RWPE1 (cell line): ENCODE results near the gene SH3PXD2A.
"Not testable (repeated sequence)": the region's sequence is repeated elsewhere in the genome, so short reads cannot be mapped to it uniquely, and the experiment has no call there.

Source experiments
- CTCF ChIA-PET: fragments of 350-600 bp; sonication (Branson Sonifier 250); formaldehyde crosslinking; extraction: SDS; loops from one replicate; lab custom pipeline; 2021; lab: Yijun Ruan, JAX
- POLR2A ChIA-PET: fragments of 400-600 bp; formaldehyde crosslinking; extraction: SDS; loops from one replicate; lab custom pipeline; 2020; ENCODE audit warnings: antibody characterized with exemption; ENCODE audit not compliant: low non-redundant PET; lab: Yijun Ruan, JAX
- DNase-seq: peaks from one replicate; pipeline ENCODE4 v3.0.0; 2012; ENCODE audit warnings: low spot score
- H3K27ac ChIP-seq: fragments of 450-650 bp; 2 replicates; pipeline ENCODE4 v1.5.1; 2017
- TF ChIP-seq, protein P1 (sequence below): fragments of 450-650 bp; conservative IDR thresholded peaks from 2 replicates; pipeline ENCODE4 v1.5.1; 2017; ENCODE audit warnings: low read depth, mild to moderate bottlenecking

Gene SH3PXD2A

DNA sequence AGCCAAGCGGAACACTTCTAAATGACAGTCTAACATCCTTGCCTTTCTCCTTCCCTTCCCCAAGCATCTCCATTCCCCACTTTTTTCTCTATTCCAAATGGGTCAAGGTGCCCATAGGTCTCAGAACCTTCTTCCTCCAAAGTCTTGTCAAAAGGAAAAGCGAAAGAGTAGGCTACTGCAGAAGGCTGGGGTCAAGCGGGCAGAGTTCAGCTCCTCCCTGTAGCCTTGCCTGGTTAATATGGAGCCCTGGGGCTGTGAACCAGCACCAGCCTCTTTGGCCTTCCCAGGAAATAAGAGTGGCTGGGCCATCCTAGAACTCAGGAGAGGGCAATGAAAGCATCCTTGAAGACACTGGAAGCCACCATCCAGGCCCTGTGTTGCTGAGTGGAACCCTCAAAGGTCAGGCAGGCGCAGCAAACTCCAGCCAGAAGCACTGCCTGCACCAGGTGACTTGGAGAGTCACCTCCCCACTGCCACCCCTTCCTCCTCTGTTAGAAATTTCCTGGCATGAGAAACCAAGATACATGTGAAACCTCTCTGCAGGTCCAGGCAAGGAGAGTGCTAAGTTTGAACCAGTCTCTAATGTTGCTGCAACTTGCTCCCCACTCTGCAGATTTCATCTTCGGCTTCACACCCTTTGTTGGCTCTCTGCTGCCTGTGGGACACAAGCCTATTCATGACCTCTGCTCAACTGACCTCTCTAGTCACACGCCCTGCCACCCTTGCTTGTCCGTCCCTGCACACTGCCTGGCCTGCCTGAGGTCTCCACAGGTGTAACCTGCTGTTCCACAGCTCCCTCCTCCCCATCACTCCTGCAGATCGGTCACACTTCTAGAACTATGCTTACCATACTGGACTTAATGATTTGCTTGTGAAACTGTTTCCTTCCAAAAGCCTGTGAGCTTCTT lies 74.9 kb downstream of the SH3PXD2A start:
- ChIA-PET POLR2A (no interaction called here), CTCF (interaction anchor here (0.5 to 1.4 kb wide), 13 partner anchors 8 to 266 kb away, joined by 3 to 7 read pairs (median 3); partner anchors contain the start of gene SH3PXD2A)
- TF ChIP-seq, protein P1, sequence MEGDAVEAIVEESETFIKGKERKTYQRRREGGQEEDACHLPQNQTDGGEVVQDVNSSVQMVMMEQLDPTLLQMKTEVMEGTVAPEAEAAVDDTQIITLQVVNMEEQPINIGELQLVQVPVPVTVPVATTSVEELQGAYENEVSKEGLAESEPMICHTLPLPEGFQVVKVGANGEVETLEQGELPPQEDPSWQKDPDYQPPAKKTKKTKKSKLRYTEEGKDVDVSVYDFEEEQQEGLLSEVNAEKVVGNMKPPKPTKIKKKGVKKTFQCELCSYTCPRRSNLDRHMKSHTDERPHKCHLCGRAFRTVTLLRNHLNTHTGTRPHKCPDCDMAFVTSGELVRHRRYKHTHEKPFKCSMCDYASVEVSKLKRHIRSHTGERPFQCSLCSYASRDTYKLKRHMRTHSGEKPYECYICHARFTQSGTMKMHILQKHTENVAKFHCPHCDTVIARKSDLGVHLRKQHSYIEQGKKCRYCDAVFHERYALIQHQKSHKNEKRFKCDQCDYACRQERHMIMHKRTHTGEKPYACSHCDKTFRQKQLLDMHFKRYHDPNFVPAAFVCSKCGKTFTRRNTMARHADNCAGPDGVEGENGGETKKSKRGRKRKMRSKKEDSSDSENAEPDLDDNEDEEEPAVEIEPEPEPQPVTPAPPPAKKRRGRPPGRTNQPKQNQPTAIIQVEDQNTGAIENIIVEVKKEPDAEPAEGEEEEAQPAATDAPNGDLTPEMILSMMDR = no peak
- peak overlapping the region; percentile 91 for H3K27ac ChIP-seq
- no peak for DNase-seq

DNA sequence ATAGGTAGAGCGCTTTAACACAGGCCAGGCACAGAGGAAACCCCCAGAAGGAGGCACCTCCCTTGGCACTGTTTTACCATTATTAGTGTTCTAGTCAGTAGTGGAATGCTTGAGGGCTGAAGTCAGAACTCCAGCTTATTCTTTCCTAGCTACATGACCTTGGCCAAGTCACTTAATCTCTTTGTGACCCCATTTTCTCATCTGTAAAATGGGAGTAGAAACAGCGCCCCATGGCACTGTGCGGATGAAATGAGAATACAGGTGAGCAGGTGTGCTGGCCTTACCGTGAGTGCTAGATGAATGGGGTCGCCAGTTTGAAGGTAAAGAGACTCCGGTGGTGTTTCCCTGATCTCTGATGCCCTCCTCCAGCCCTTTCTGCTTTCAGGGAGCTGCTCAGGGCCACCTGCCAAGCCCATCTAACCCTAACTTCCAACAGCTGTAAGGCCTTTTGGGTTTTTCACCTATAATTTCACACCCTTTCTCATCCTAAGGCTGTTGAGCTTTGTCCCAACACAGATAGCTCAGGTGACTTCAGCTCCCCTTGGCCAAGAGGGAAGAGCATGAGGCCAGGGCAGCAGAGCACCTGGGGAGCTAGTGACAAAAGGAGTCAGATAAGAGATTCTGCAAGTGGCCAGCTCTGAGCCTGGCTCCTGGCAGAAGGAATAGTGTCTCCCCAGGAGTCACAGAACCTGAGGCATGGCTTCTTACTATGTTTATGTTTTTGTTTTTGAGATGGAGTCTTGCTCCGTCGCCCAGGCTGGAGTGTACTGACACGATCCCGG lies 76.8 kb downstream of the SH3PXD2A start:
- POLR2A ChIA-PET = interaction anchor here (0.5 to 0.6 kb wide), 3 partner anchors 56 to 194 kb away, joined by 4 to 11 read pairs (median 6); no protein-coding TSS in a partner anchor

DNA sequence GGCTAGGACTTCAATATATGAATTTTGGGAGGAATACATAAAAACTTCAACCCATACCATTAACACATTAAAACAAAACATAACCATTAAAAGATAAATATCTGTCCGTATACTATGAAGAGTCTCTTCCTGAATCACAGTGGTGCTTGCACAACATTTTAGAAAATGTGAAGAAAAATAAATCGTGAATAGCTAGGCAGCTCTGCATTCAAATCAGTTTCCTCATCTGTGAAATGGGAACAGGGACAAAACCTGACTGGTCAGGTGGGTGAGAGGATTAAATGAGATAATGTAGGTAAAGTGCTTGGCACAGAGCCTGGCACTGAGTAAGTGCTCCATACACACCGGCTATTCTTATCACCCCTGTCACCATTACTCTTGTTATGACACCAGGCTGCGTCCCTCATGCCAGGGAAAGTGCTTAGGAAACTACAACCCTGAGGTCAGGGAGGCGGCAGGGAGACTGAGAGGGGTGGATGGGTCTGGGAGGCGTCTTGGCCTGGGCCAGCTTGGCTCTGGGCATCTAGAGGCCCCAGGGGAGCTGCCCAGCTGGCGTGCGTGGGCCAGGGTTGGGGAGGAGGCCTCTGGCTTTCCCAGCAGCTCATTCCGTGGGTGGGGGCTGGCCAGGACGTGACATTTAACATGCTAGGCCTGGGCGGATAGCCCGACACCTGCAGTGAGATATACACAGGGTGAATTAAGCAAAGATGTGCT lies 78.3 kb downstream of the SH3PXD2A start:
- DNase-seq = no peak
- TF ChIP-seq, protein P1 = no peak
- ChIA-PET POLR2A (no interaction called here), CTCF (no interaction called here)
- H3K27ac ChIP-seq = peak overlapping the region; percentile 91

More for the DNA sequence above, 76.8 kb downstream of the SH3PXD2A start:
- H3K27ac ChIP-seq = peak overlapping the region; percentile 91
- TF ChIP-seq, protein P1 = no peak
- DNase-seq = no peak
- CTCF ChIA-PET = interaction anchor here (0.6 kb wide), 1 partner anchor 223 kb away, joined by 3 read pairs; no protein-coding TSS in a partner anchor

DNA sequence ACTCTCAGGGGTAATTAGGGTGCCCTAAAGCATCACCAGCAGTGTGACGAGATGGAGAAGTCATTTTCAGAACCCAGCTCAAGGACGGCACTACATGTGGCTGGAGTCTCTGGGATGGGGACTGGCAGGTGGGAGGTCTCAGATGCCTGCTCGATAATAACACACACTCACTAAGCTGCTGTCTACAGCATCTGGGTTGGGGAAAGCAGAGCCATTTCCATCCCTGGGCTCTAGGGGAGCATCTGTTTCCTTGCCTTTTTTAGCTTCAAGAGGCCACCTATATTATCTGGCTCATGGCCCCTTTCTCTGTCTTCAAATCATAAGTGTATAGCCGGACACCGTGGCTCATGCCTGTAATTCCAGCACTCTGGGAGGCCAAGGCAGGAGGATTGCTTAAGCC lies 79.6 kb downstream of the SH3PXD2A start:
- CTCF ChIA-PET = interaction anchor here (1.0 kb wide), 1 partner anchor 10 kb away, joined by 3 read pairs; no protein-coding TSS in a partner anchor
- TF ChIP-seq, protein P1 = no peak
- DNase-seq = no peak
- H3K27ac ChIP-seq = peak overlapping the region; percentile 43
- POLR2A ChIA-PET = no interaction called here

DNA sequence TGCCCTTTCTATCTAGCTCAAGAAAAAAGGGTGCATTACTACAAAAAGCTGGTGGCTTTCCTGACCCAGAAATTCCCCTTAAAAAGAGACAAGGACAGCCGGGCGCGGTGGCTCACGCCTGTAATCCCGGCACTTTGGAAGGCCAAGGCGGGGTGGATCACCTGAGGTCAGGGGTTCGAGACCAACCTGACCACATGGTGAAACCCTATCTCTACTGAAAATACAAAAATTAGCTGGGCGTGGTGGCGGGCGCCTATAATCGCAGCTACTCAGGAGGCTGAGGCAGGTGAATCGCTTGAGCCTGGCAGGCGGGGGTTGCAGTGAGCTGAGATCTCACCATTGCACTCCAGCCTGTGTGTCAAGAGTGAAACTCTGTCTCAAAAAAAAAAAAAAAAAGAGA lies 82.5 kb downstream of the SH3PXD2A start:
- not testable (repeated sequence) for DNase-seq
- H3K27ac ChIP-seq = peak overlapping the region; percentile 98
- ChIA-PET CTCF (interaction anchor here (0.6 to 1.7 kb wide), 4 partner anchors 8 to 129 kb away, joined by 3 to 6 read pairs (median 4); no protein-coding TSS in a partner anchor), POLR2A (interaction anchor here (1.2 kb wide), 1 partner anchor 41 kb away, joined by 3 read pairs; no protein-coding TSS in a partner anchor)

DNA sequence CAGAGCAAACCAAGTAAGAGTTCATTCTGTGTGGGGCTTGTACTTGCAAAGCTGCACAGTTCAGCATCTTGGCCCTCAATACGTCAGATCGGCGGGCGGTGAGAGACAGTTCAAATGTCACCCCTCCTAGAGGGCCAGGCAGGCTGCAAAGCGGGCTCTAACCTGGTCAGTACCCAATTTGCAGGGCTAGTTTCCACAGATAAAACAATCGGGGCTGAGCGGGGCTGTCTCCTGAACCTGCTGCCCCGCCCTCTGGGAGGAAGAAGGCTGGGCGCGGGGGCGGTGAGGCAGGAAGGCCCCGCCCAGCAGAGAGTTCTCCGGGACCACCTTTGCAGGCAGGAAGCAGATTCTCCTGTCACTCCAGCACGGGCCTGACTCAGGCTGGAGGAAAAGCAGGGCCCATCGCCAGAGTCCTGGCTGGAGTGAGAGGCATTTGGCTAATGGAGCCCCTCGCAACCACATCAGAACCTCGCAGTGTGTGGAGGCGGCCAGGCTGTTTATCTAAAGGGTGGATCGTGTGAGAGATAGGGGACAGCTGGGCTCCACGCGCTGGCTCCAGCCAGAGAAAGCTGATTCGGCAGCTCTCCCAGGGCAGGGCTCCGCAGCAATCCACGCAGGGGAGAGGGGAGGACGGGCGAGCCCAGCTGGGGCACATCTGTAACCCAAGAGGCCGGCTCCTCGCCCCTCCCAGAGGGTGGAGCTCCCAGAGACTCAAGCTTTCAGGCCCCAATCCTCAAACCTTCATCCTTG lies 83.1 kb downstream of the SH3PXD2A start:
- DNase-seq = peak; percentile 83
- CTCF ChIA-PET = interaction anchor here (0.6 to 1.7 kb wide), 7 partner anchors 9 to 128 kb away, joined by 3 to 6 read pairs (median 3); no protein-coding TSS in a partner anchor
- TF ChIP-seq, protein P1 = no peak
- POLR2A ChIA-PET = interaction anchor here (0.6 to 1.2 kb wide), 3 partner anchors 13 to 74 kb away, joined by 3 read pairs; no protein-coding TSS in a partner anchor
- H3K27ac ChIP-seq = peak overlapping the region; percentile 98
